ENCODE data around the gene TRIM34. TPM values are rescaled to one million over a fixed set of nuclear protein-coding genes. Genes with fewer than 3 reads are reported as not detected.

TRIM34 gene
- total RNA-seq (2021; ENCODE audit: unreplicated experiment) (1.5 TPM), Bru-seq, nascent RNA (percentile 47 among the genes with signal in this experiment), BruChase-seq, experiment 1, labeled RNA remaining after a 2-hour chase (percentile 52 among the genes with signal in this experiment), BruChase-seq, experiment 2, labeled RNA remaining after a 6-hour chase (percentile 52 among the genes with signal in this experiment)
- 2.7 TPM for polyA plus RNA-seq (2012; ENCODE audit: insufficient read length)
- long read RNA-seq, transcript TRIM34-201 (8 exons, 2,311 nt): major isoform, 6 of 6 reads
- long read RNA-seq, partial matches to known transcripts: 0 of 6 reads
- long read RNA-seq, other reads (novel, unspliced or antisense): 0 of 6 reads

- BruUV-seq (replicated peaks): no TSS peak
- CTCF ChIA-PET: no interaction called here
- no peaks in the 10 kb centered on the region for H3K36me3 ChIP-seq (ENCODE audit: control insufficient read depth, insufficient read depth, low read length)
- peak; percentile 48 for DNase-seq (ENCODE audit: low read depth, low spot score)
- peaks cover 16% of the 10 kb centered on the region for H3K4me1 ChIP-seq (ENCODE audit: control insufficient read depth, insufficient read depth, low read length)
- intact Hi-C loops (cut with micrococcal nuclease; ENCODE audit: unreplicated experiment): no loop called here
- H3K27me3 ChIP-seq (ENCODE audit: control insufficient read depth, insufficient read depth, low read length): no peaks in the 10 kb centered on the region
- TF ChIP-seq SIN3A (IDR thresholded peaks at IDR 0.05; ENCODE audit: borderline replicate concordance, insufficient read depth, low read depth, low read length): no peak
- peak; percentile 52; the same call in 1 of the 2 replicates for TF ChIP-seq POLR2AphosphoS5 (IDR thresholded peaks at IDR 0.05; ENCODE audit: low read depth, low read length)
- H3K9me3 ChIP-seq (ENCODE audit: control insufficient read depth, insufficient read depth, low read depth, low read length): no peaks in the 10 kb centered on the region
- POLR2A ChIA-PET: no interaction called here
- peak within 1 kb of the TSS; percentile 46 to 68 for H3K4me3 ChIP-seq (ENCODE audit: low read depth in 2 of 2, low read length in 2 of 2)
- H3K27ac ChIP-seq (ENCODE audit: low read length): peak within 1 kb of the TSS; percentile 76
- in situ Hi-C loops (cut with HindIII; ENCODE audit: low pct_unique_long_range_greater_than_20kb, low sequenced_read_pairs): no loop called here
- peak; percentile 92 for ATAC-seq
Measured at GRCh38 chr11:5624489-5625279, at the start of gene TRIM34. Gene TRIM34, plus strand, starts transcription at chr11:5625001. Its CDS starts 7,331 bp downstream, at chr11:5632332.

- in situ Hi-C loops (cut with HindIII; ENCODE audit: low pct_unique_long_range_greater_than_20kb, low sequenced_read_pairs): no loop called here
- Histone ChIP-seq H3K27ac (ENCODE audit: low read length) (no peak overlapping the region), H3K4me1 (ENCODE audit: control insufficient read depth, insufficient read depth, low read length) (no peaks in the 10 kb centered on the region), H3K36me3 (ENCODE audit: control insufficient read depth, insufficient read depth, low read length) (no peaks in the 10 kb centered on the region), H3K4me3 (ENCODE audit: low read depth in 2 of 2, low read length in 2 of 2) (no peak overlapping the region), H3K27me3 (ENCODE audit: control insufficient read depth, insufficient read depth, low read length) (peaks cover 4% of the 10 kb centered on the region; the same call in 1 of the 2 replicates), H3K9me3 (ENCODE audit: control insufficient read depth, insufficient read depth, low read depth, low read length) (no peaks in the 10 kb centered on the region)
- ATAC-seq: no peak
- no peak for TF ChIP-seq REST (IDR thresholded peaks at IDR 0.05; ENCODE audit: insufficient read depth in 1 of 2, low read depth in 2 of 2, low read length in 1 of 2)
- no TSS peak for BruUV-seq (replicated peaks)
- ChIA-PET POLR2A (no interaction called here), CTCF (interaction anchor here (0.6 kb wide), 1 partner anchor 870 kb away, joined by 4 read pairs; no protein-coding TSS in a partner anchor)
- intact Hi-C loops (cut with micrococcal nuclease; ENCODE audit: unreplicated experiment): no loop called here
- DNase-seq (ENCODE audit: low read depth, low spot score): no peak
Measured at GRCh38 chr11:5575152-5575551, 49.6 kb upstream of the TRIM34 start.

- Histone ChIP-seq H3K4me1 (ENCODE audit: control insufficient read depth, insufficient read depth, low read length) (no peaks in the 10 kb centered on the region), H3K27ac (ENCODE audit: low read length) (no peak overlapping the region), H3K36me3 (ENCODE audit: control insufficient read depth, insufficient read depth, low read length) (no peaks in the 10 kb centered on the region), H3K27me3 (ENCODE audit: control insufficient read depth, insufficient read depth, low read length) (peaks cover 4% of the 10 kb centered on the region; the same call in 1 of the 2 replicates), H3K9me3 (ENCODE audit: control insufficient read depth, insufficient read depth, low read depth, low read length) (no peaks in the 10 kb centered on the region), H3K4me3 (ENCODE audit: low read depth in 2 of 2, low read length in 2 of 2) (no peak overlapping the region)
- no peak for ATAC-seq
- intact Hi-C loops (cut with micrococcal nuclease; ENCODE audit: unreplicated experiment): no loop called here
- BruUV-seq (replicated peaks): no TSS peak
- in situ Hi-C loops (cut with HindIII; ENCODE audit: low pct_unique_long_range_greater_than_20kb, low sequenced_read_pairs): no loop called here
- ChIA-PET POLR2A (no interaction called here), CTCF (no interaction called here)
- TF ChIP-seq CTCF (IDR thresholded peaks at IDR 0.05) (no peak), REST (IDR thresholded peaks at IDR 0.05; ENCODE audit: insufficient read depth in 1 of 2, low read depth in 2 of 2, low read length in 1 of 2) (no peak), POLR2AphosphoS5 (IDR thresholded peaks at IDR 0.05; ENCODE audit: low read depth, low read length) (no peak), TCF7L2 (IDR thresholded peaks at IDR 0.05; ENCODE audit: low read depth, low read length) (no peak), SIN3A (IDR thresholded peaks at IDR 0.05; ENCODE audit: borderline replicate concordance, insufficient read depth, low read depth, low read length) (no peak)
- DNase-seq (ENCODE audit: low read depth, low spot score): no peak
Measured at GRCh38 chr11:5577101-5577500, 47.7 kb upstream of the TRIM34 start.

Data from Panc1 (cell line).